Panc1 (cell line): ENCODE measurements around the gene HNRNPM. TPM values are rescaled to one million over a fixed set of nuclear protein-coding genes. Genes with fewer than 3 reads are reported as not detected.

Experiments
- ATAC-seq: fragments of 200-7000 bp; cut with Tn5 transposase; 2 replicates; pipeline ENCODE4 v1.9.1; 2020; ENCODE audit warnings: mild to moderate bottlenecking, moderate library complexity
- BruUV-seq: library from RNA; stranded (reverse); fragments of 400-500 nt; replicated peaks from 2 replicates; lab custom pipeline; 2021; lab: Mats Ljungman, UMichigan
- CTCF ChIA-PET: fragments of 300-600 bp; sonication (Branson Sonifier 250); formaldehyde crosslinking; loops from one replicate; lab custom pipeline; 2022; ENCODE audit warnings: antibody characterized with exemption; lab: Charles Lee
- POLR2A ChIA-PET: fragments of 300-600 bp; sonication (Branson Sonifier 250); formaldehyde crosslinking; loops from one replicate; lab custom pipeline; 2022; ENCODE audit warnings: antibody characterized with exemption; lab: Charles Lee
- DNase-seq: peaks from one replicate; pipeline ENCODE4 v3.0.0-alpha.2; 2010; ENCODE audit warnings: low read depth, low spot score
- H3K27ac ChIP-seq: 2 replicates; pipeline ENCODE4 v1.5.1; 2011; ENCODE audit warnings: mild to moderate bottlenecking, low read length, inconsistent platforms
- H3K27me3 ChIP-seq: fragments of 200-500 bp; sonication (Bioruptor generic); 2 replicates; pipeline ENCODE4 v1.6.0; 2014; ENCODE audit warnings: low read length, inconsistent platforms; ENCODE audit not compliant: control insufficient read depth, insufficient read depth
- H3K36me3 ChIP-seq: fragments of 200-500 bp; sonication (Bioruptor generic); 2 replicates; pipeline ENCODE4 v1.5.1; 2014; ENCODE audit warnings: inconsistent platforms, mild to moderate bottlenecking, low read length, moderate library complexity; ENCODE audit not compliant: control insufficient read depth, insufficient read depth
- H3K4me1 ChIP-seq: 2 replicates; pipeline ENCODE4 v1.5.1; 2011; ENCODE audit warnings: inconsistent platforms, mild to moderate bottlenecking, low read length, moderate library complexity; ENCODE audit not compliant: control insufficient read depth, insufficient read depth
- H3K4me3 ChIP-seq, 2 experiments: 2 replicates each; pipeline ENCODE4 v1.5.1; 2011 to 2012; ENCODE audit warnings: low read depth in 2 of 2, low read length in 2 of 2, mild to moderate bottlenecking in 2 of 2, inconsistent platforms in 1 of 2, moderate library complexity in 1 of 2
- H3K9me3 ChIP-seq: fragments of 200-500 bp; sonication (Bioruptor generic); 2 replicates; pipeline ENCODE4 v1.5.1; 2014; ENCODE audit warnings: low read depth, mild to moderate bottlenecking, inconsistent platforms, low read length, moderate library complexity; ENCODE audit not compliant: control insufficient read depth, insufficient read depth
- POLR2AphosphoS5 ChIP-seq: IDR thresholded peaks from 2 replicates; pipeline ENCODE4 v1.6.1; 2012; ENCODE audit warnings: mild to moderate bottlenecking, low read depth, low read length, moderate library complexity
- SIN3A ChIP-seq: IDR thresholded peaks from 2 replicates; pipeline ENCODE4 v1.6.1; 2012; ENCODE audit warnings: low read depth, mild to moderate bottlenecking, low read length, moderate library complexity, borderline replicate concordance; ENCODE audit not compliant: insufficient read depth
- TCF7L2 ChIP-seq: IDR thresholded peaks from 2 replicates; pipeline ENCODE4 v1.6.1; 2011; ENCODE audit warnings: mild to moderate bottlenecking, low read depth, low read length, inconsistent platforms
- in situ Hi-C: cut with HindIII; loops from 2 replicates; pipeline ENCODE4 v1.10.0; 2016; ENCODE audit warnings: low sequenced_read_pairs, low pct_unique_long_range_greater_than_20kb
- intact Hi-C: fragments of 100-400 bp; cut with micrococcal nuclease; formaldehyde crosslinking; loops from one replicate; pipeline ENCODE4 v1.10.0; 2022; ENCODE audit not compliant: unreplicated experiment
- total RNA-seq: library from RNA; stranded (reverse); gene quantifications from one replicate; pipeline ENCODE4 v1.2.1, GENCODE V29; 2021; ENCODE audit not compliant: unreplicated experiment
- TF ChIP-seq, protein P1 (sequence below): fragments of 450-650 bp; IDR thresholded peaks from 2 replicates; pipeline ENCODE4 v1.5.1; 2017; ENCODE audit warnings: mild to moderate bottlenecking
- TF ChIP-seq, protein P2 (sequence below), 2 experiments: IDR thresholded peaks; 2 replicates each; pipeline ENCODE4 v1.6.1; 2011 to 2012; ENCODE audit warnings: low read depth in 2 of 2, control low read depth in 1 of 2, low read length in 1 of 2, mild to moderate bottlenecking in 1 of 2, moderate library complexity in 1 of 2; ENCODE audit not compliant: insufficient read depth in 1 of 2

The HNRNPM gene
- total RNA-seq, 1 experiment from 2014 or later: 225 TPM

DNA sequence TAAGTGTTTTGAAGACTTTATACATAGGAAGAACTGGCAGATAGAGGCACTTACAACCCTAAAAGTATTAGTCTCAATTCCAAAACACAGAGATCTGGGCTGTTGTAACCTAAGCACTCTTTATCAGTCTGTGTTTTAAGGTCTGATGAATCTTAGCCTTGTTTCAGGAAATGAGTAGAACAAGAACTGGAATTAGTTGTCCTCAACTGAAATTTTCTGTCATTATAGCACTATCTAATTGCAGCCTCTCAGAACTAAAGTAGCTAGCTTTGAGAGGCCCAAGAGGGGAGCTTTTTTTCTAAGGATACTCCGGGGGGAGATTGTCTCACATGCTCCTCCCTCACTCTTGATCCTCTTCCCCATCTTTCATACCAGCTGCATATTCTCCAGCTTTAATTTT lies 13.1 kb downstream of the HNRNPM start:
- H3K4me3 ChIP-seq: no peak overlapping the region
- in situ Hi-C loops: no loop called here
- ChIA-PET CTCF (no interaction called here), POLR2A (no interaction called here)
- BruUV-seq: no TSS peak
- H3K27ac ChIP-seq: peak overlapping the region; percentile 88
- no peaks in the 10 kb centered on the region for H3K9me3 ChIP-seq
- intact Hi-C loops: loop anchor here (10.0 kb wide), 1 partner anchor 103 kb away; no protein-coding TSS in a partner anchor
- TF ChIP-seq, protein P1, sequence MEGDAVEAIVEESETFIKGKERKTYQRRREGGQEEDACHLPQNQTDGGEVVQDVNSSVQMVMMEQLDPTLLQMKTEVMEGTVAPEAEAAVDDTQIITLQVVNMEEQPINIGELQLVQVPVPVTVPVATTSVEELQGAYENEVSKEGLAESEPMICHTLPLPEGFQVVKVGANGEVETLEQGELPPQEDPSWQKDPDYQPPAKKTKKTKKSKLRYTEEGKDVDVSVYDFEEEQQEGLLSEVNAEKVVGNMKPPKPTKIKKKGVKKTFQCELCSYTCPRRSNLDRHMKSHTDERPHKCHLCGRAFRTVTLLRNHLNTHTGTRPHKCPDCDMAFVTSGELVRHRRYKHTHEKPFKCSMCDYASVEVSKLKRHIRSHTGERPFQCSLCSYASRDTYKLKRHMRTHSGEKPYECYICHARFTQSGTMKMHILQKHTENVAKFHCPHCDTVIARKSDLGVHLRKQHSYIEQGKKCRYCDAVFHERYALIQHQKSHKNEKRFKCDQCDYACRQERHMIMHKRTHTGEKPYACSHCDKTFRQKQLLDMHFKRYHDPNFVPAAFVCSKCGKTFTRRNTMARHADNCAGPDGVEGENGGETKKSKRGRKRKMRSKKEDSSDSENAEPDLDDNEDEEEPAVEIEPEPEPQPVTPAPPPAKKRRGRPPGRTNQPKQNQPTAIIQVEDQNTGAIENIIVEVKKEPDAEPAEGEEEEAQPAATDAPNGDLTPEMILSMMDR: no peak
- TF ChIP-seq TCF7L2 (no peak), SIN3A (no peak), POLR2AphosphoS5 (no peak)
- TF ChIP-seq, protein P2, sequence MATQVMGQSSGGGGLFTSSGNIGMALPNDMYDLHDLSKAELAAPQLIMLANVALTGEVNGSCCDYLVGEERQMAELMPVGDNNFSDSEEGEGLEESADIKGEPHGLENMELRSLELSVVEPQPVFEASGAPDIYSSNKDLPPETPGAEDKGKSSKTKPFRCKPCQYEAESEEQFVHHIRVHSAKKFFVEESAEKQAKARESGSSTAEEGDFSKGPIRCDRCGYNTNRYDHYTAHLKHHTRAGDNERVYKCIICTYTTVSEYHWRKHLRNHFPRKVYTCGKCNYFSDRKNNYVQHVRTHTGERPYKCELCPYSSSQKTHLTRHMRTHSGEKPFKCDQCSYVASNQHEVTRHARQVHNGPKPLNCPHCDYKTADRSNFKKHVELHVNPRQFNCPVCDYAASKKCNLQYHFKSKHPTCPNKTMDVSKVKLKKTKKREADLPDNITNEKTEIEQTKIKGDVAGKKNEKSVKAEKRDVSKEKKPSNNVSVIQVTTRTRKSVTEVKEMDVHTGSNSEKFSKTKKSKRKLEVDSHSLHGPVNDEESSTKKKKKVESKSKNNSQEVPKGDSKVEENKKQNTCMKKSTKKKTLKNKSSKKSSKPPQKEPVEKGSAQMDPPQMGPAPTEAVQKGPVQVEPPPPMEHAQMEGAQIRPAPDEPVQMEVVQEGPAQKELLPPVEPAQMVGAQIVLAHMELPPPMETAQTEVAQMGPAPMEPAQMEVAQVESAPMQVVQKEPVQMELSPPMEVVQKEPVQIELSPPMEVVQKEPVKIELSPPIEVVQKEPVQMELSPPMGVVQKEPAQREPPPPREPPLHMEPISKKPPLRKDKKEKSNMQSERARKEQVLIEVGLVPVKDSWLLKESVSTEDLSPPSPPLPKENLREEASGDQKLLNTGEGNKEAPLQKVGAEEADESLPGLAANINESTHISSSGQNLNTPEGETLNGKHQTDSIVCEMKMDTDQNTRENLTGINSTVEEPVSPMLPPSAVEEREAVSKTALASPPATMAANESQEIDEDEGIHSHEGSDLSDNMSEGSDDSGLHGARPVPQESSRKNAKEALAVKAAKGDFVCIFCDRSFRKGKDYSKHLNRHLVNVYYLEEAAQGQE (IDR thresholded peaks at IDR 0.05; ENCODE audit: insufficient read depth in 1 of 2, low read depth in 2 of 2, low read length in 1 of 2): no peak
- DNase-seq (no peak), ATAC-seq (no peak)
- H3K27me3 ChIP-seq: no peaks in the 10 kb centered on the region
- peaks cover 73% of the 10 kb centered on the region for H3K4me1 ChIP-seq
- H3K36me3 ChIP-seq: peaks cover 12% of the 10 kb centered on the region; the same call in 1 of the 2 replicates

DNA sequence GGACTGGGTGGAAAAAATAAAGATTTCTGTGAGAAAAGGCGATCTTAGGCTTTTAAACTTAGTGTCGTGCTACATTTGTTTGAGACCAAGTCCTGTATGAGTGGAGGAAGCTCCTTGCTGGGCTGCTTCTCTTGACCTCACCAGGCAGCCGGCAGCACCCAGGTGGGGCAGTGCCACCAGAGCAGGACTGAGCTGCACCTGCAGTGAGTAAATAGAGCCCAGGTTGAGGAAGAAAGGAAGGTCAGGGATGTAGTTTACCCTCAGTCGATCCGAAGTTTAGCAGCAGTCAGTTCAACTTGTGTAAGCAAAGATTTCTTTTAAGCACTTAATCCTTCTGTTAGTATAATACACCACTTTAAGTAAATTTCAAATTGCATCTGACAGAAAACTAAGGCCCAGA lies 13.6 kb downstream of the HNRNPM start:
- peaks cover 75% of the 10 kb centered on the region for H3K4me1 ChIP-seq
- no TSS peak for BruUV-seq
- H3K9me3 ChIP-seq: no peaks in the 10 kb centered on the region
- ATAC-seq: no peak
- no peak for TF ChIP-seq TCF7L2
- TF ChIP-seq, protein P1: no peak
- TF ChIP-seq, protein P2 (IDR thresholded peaks at IDR 0.05; ENCODE audit: insufficient read depth in 1 of 2, low read depth in 2 of 2, low read length in 1 of 2): no peak
- TF ChIP-seq SIN3A: no peak
- no peak for TF ChIP-seq POLR2AphosphoS5
- POLR2A ChIA-PET: no interaction called here
- in situ Hi-C loops: no loop called here
- H3K27me3 ChIP-seq: no peaks in the 10 kb centered on the region
- intact Hi-C loops: loop anchor here (10.0 kb wide), 1 partner anchor 104 kb away; no protein-coding TSS in a partner anchor
- peak overlapping the region; percentile 88 for H3K27ac ChIP-seq
- CTCF ChIA-PET: no interaction called here
- DNase-seq: no peak
- H3K36me3 ChIP-seq: peaks cover 12% of the 10 kb centered on the region; the same call in 1 of the 2 replicates
- no peak overlapping the region for H3K4me3 ChIP-seq
